GM18519 (cell line): ENCODE results near the gene DHDH.
"Not testable (repeated sequence)": the region's sequence is repeated elsewhere in the genome, so short reads cannot be mapped to it uniquely, and the experiment has no call there.

Experiments used
- ATAC-seq: cut with Tn5 transposase; IDR thresholded peaks from one replicate; pipeline ENCODE4 v1.9.1; 2021; ENCODE audit warnings: mild to moderate bottlenecking, moderate library complexity; ENCODE audit not compliant: unreplicated experiment, low FRiP score

DHDH gene

DNA sequence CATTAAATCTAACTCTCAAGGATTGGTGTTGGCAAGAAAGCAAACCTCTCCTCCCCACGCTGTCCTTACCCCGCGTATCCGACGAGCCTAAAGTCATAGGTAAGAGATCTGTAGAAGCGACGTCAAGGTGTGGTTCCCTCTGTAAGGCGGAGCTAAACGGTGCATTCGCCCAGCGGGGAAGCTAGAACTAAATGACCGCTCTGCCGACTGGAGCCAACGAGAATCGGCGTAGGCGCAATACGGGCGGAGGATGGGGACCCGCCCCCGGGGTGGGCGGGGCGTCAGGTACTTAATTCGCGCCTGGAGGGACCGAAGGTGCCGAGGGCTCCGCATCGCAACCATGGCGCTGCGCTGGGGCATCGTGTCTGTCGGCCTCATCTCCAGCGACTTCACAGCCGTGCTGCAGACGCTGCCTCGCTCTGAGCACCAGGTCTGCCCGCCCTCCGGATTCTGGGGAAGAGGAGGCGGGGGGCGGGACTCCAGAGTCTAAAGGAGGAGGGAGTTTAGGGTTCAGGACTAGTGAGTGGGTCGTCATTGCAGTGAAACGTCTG, at the start of gene DHDH:
TSS of gene DHDH (plus strand) at position 318 of the 551 bp plus-strand sequence. CDS start at position 341, 23 bp downstream.
- no peak for ATAC-seq

- no peak for ATAC-seq
Observed at GRCh38 chr19:48883726-48884125, 49.8 kb upstream of the DHDH start.

GRCh38 chr19:48887861-48888612, 45.5 kb upstream of the DHDH start:
- ATAC-seq = no peak

GRCh38 chr19:48889496-48889895, 44.0 kb upstream of the DHDH start:
- not testable (repeated sequence) for ATAC-seq

DNA sequence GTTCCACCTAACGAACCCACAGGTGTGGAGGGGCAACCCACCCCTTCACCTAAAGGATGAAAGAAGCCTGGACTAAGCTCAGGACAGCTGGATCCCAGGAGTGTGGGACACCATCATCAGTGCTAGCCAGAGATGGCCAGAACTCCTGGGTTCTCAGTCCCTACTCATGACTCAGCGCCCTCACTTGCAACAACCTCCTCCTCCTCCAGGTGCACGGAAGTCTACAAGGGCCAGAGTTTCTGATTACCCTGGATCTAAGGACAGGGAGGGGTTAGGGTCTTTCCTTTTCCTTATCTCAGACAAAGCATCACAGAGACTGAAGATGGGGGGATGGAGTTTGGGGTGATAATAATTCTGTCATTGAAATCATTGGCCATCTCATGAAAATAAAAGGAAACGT, 42.9 kb upstream of the DHDH start:
- no peak for ATAC-seq

GRCh38 chr19:48895226-48895625, 38.3 kb upstream of the DHDH start:
- ATAC-seq = no peak

DNA sequence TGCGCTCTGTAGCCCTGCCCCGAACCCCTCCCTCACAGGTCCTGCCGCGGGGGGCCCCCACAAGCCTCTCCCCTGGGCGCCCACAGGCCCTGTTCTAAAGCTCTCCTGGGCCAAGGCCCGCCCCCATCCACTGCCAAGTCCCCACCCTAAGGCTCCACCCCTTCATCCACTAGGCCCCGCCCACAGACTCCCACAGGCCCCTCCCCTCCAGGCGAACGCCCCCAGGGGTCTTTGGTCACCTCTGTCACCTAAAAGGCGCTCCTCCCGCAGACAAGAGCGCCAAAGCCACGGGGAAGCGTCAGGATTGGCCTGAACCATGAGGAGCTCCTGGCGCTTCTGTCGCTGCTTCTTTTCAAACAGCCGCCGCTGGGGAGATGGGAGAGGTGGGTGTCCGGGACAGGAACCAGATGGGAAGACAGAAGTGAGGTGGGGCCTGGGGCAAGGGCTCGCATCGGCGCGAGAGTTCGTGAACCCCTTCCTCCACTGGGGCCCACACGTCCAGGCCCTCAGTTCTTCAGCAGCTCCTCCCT, 37.2 kb upstream of the DHDH start:
- ATAC-seq = no peak

- no peak for ATAC-seq
Observed at GRCh38 chr19:48897181-48897580, 36.3 kb upstream of the DHDH start.

- not testable (repeated sequence) for ATAC-seq
Observed at GRCh38 chr19:48899386-48899749, 34.1 kb upstream of the DHDH start.

DNA sequence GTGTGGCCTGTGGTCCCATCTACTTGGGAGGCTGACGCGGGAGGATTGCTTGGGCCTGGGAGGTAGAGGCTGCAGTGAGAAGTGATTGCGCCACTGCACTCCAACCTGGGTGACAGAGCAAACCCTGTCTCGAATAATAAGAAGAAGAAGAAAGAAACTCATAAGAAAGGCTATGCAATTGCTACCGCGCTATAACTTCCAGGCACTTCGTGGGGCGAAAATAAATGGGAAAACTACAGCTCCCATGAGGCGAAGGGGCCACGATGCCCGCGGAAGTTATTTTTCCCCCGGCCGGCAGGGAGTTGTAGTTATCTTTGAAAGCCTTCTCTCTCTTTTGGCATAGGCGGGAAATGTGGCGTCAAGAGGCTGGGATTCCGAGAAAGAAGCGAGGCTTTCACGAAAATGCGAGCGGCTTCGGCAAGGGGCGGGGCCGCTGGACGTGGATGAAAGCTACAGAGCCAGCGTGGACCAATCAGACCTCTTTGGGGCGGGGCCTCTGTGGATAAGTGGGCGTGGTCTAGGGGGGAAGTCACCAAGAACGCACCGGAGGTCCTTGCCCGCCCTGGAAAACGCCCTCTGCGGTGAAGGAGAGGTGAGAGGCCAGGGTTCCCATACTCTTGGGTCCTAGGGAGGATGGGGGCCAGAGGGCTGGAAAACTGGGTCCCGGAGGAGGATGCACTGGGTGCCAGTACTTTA, 33.6 kb upstream of the DHDH start, which contains the start of gene NUCB1:
TSS of gene NUCB1 (plus strand) at position 532 of the 696 bp plus-strand sequence. CDS start 485 bp downstream, outside the sequence.
- ATAC-seq = no peak

DNA sequence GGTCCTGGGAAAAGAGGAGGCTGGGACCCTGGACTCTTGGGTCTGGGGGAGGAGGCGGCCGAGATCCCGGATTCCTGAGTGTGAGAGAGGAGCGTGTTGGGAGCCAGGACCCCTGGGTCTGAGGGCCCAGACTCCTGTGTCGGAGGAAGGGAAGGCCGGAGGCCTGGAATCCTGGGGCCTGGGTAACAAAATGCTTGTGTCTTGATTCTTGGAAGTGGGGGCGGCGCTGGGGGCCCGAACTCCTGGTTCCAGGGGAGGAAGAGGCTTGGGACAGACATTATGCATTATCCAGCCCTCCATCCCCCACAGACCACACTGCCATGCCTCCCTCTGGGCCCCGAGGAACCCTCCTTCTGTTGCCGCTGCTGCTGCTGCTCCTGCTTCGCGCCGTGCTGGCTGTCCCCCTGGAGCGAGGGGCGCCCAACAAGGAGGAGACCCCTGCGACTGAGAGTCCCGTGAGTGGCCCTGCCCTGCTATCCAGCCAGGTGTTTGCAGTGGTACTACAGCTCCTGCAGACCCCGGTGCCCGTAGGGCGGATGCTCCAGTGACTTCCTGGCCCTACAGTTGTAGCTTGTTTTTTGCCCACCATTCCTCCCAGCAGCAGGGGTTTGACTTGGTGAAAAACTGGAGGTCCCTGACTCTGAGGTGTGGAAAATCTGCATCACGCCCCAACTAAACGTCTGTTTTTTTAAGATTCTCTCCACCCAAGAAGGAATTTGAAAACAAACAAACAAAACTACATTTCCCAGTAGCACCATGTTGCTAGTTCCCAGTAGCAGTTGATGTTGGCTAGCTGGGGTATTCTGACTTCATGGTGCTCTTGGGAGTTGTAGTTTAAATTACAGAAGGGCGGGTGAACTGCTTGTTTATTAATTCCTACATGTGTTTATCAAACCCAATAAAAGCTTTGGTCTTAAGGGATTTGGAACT, 32.8 kb upstream of the DHDH start:
- no peak for ATAC-seq

DNA sequence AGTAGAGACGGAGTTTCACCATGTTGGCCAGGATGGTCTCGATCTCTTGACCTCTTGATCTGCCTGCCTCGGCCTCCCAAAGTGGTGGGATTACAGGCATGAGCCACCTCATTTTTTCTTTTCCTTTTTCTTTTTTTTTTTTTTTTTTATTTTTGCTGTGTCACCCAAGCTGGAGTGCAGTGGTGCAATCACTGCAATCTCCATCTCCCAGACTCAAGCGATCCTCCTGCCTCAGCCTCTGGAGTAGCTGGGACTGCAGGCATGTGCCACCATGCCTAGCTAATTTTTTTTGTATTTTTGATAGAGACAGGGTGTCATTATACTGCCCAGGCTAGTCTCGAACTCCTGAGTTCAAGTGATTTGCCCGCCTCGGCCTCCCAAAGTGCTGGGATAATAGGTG, 31.2 kb upstream of the DHDH start:
- not testable (repeated sequence) for ATAC-seq

GRCh38 chr19:48903788-48904187, 29.7 kb upstream of the DHDH start:
- ATAC-seq = not testable (repeated sequence)

GRCh38 chr19:48905664-48906063, 27.8 kb upstream of the DHDH start:
- no peak for ATAC-seq

DNA sequence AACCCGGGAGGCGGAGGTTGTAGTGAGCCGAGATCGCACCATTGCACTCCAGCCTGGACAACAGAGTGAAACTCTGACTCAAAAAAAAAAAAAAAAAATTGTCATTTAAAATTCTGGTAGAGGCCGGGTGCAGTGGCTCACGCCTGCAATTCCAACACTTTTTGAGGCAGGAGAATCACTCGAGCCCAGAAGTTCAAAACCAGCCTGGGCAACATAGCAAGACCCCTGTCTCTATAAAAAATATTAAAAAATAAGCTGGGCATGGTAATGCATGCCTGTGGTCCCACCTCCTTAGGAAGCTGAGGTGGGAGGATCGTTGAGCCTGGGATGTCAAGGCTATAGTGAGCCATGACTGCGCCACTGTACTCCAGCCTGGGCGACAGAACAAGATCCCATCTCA, 27.2 kb upstream of the DHDH start:
- no peak for ATAC-seq

GRCh38 chr19:48907671-48908070, 25.8 kb upstream of the DHDH start:
- no peak for ATAC-seq

DNA sequence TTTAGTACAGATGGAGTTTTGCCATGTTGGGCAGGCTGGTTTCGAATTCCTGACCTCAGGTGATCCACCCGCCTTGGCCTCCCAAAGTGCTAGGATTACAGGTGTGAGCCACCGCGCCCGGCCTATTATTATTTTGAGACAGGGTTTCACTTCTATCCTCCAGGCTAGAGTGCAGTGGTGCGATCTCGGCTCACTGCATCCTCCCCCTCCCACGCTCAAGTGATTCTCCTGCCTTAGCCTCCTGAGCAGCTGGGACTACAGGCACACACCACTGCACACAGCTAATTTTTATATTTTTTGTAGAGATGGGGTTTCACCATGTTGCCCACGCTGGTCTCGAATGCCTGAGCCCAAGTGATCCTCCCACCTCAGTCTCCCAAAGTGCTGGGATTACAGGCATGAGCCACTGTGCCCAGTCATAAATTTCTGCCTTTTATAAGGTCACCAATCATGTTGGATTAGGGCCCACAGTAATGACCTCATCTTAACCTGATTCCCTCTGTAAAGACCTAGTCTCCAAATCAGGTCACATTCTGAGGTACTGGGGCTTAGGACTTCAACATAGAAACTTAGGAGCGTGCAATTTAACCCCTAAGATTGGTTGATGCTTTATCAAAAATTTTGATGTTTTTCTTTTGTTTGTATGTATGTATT, 23.9 kb upstream of the DHDH start:
- not testable (repeated sequence) for ATAC-seq

DNA sequence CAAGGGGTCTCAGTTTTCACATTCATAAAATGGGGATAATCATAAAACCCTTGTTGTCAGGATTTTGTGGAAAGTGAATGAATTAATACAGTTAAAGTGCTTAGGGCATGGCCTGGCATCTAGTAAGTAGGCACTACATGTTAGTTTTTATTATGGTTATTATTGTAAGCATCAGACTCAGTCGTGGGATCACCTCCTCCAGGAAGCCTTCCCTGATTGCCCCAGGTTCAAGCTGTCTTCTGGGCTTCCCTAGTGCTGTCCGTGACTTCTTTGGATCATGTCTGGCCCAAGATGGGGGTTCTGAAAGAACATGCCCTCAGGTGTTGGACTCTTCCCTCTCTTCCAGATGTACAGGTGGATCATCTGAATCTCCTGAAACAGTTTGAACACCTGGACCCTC, 22.7 kb upstream of the DHDH start:
- no peak for ATAC-seq

DNA sequence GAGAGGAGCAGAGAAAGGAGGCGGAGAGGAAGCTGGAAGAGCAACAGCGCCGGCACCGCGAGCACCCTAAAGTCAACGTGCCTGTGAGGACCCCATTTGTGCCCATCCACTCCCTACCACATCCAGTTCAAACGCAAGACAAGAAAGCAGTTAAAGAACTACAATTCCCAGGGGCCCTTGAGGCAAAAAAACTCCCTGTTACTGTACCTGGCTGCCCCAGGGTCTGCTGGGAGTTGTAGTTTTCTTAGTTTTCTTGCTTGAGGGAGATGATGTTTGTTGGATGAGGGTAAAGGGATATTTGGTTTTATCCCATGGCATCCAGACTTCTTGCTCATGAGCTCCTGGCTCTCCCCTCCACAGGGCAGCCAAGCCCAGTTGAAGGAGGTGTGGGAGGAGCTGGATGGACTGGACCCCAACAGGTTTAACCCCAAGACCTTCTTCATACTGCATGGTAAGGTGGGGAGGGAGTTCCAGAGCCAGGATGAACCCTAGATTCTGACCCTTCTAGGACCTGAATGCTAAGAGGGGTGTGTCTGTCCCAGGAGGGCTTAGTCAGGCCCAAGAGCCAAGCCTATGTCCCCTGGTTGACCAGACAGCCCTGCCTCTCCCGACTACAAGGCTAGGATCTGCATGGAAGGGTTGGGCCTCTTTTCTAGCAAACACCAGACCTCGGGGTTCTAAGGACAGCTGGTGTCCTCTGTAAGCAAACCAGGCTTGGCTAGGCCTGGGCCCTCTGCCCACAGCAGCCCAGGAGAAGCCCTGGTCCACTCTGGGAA, 20.2 kb upstream of the DHDH start:
- no peak for ATAC-seq
